NCI-H2107 treated with DMSO at 0.1 percent for 48 hours (cell line): ENCODE data around the gene SETDB1.
"Not testable (repeated sequence)": the region's sequence is repeated elsewhere in the genome, so short reads cannot be mapped to it uniquely, and the experiment has no call there.

Experiments used
- DNase-seq: peaks from one replicate; lab custom pipeline; 2025; ENCODE audit not compliant: unreplicated experiment; lab: John Stamatoyannopoulos, UW

Gene SETDB1

DNA sequence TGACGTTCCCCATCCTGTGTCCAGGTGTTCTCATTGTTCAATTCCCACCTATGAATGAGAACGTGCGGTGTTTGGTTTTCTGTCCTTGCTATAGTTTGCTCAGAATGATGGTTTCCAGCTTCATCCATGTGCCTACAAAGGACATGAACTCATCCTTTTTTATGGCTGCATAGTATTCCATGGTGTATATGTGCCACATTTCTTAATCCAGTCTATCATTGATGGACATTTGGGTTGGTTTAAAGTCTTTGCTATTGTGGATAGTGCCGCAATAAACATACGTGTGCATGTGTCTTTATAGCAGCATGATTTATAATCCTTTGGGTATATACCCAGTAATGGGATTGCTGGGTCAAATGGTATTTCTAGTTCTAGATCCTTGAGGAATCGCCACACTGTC lies 2.6 kb downstream of the SETDB1 start:
- not testable (repeated sequence) for DNase-seq

DNA sequence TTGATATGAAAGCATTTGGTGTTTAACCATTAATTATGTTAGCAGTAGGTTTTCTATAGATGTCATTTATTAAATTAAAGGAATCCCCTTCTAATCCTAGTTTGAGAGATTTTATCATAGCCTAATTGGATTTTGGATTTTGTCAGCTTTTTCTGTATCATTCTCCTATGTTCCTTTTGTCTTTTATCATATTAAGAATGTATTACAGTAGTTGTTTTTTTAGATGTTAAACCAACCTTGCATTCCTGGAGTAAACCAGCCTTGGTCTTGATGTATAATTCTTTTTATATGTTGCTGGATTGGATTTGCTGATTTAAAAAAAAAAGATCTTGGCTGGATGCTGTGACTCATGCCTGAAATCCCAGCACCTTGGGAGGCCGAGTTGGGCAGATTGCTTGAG lies 5.6 kb downstream of the SETDB1 start:
- DNase-seq = no peak

DNA sequence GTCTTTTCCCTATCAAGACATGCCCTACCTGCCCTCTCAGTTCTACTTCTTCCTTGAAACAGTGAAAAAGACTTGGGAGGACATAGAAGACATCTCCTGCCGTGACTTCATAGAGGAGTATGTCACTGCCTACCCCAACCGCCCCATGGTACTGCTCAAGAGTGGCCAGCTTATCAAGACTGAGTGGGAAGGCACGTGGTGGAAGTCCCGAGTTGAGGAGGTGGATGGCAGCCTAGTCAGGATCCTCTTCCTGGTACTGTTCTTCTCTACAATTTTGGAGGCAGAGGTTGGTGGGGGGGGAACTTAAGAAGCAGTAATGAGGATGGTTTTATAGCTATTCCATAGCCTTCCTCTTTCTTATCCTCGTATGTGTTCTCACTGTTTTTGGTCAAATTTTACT lies 18.7 kb downstream of the SETDB1 start:
- DNase-seq = no peak

DNA sequence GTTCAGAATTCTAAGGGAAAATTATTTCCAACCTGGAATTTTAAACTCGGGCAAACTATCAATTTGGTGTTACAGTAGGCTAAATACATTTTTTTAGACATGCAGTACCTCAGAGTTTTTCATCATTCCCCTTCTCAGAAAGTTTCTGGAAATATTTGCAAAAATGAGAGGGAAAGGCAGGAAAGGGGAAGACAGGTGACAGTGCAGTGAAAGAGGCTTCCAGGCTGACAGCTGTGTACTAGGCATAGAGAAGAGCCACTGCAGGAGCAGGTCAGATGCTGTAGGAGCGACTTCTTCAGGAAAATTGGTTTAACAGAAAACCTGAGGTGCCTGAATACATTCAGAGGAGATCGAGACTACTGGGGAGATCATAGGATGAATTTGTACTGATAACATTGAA lies 28.5 kb downstream of the SETDB1 start:
- DNase-seq = no peak

DNA sequence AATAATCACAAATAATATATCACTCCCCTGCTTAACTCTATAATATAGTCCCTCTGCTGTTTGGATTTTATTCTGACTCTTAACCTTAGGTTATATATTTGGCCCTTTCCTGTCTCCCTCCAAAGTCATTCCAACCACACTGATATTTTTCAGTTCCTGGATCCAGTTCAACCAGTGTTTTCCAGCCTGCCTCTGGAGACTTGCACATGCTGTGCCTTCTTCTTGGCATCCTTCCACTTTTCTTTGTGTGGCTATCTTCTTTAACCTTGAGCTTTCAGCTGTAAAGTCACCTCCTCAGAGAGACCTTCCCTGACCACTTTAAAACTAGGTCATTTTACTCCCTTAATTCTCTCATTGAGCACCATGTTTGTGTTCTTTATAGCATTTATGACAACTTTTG lies 29.1 kb downstream of the SETDB1 start:
- no peak for DNase-seq

DNA sequence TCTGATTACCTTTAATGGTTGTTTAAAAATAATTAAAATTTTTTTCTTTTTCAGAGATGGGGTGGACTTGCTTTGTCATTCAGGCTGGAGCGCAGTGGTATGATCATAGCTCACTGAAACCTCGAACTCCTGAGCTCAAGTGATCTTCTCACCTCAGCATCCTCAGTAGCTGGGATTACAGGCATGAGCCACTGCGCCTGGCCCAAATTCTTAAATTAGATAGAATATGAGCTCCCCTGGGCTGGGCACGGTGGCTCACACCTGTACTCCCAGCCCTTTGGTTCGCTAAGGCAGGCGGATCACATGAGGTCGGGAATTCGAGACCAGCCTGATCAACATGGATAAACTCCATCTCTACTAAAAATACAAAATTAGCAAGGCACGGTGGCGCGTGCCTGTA lies 31.5 kb downstream of the SETDB1 start:
- DNase-seq = no peak

DNA sequence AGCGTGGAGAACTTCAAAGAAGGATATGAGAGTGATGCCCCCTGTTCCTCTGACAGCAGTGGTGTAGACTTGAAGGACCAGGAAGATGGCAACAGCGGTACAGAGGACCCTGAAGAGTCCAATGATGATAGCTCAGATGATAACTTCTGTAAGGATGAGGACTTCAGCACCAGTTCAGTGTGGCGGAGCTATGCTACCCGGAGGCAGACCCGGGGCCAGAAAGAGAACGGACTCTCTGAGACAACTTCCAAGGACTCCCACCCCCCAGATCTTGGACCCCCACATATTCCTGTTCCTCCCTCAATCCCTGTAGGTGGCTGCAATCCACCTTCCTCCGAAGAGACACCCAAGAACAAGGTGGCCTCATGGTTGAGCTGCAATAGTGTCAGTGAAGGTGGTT lies 34.5 kb downstream of the SETDB1 start:
- DNase-seq = no peak

DNA sequence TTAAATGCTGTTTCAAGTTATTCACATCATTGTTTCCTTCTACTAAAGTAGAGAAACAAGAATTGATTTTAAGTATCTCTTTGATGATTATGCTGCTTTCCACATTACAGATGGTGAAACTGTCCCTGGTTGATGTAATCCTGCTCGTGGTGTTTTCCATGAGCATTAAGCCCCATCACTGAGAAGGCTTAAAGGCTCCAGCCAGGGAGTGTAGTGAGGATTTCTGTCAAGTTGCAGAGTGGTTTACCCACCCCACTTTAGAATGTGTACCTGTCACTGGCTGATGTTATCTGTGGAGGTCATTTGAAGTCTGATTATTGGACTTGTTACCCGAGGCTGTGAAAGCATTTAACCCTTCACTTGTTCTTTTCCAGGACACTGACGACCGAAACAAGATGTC lies 35.6 kb downstream of the SETDB1 start:
- no peak for DNase-seq

DNA sequence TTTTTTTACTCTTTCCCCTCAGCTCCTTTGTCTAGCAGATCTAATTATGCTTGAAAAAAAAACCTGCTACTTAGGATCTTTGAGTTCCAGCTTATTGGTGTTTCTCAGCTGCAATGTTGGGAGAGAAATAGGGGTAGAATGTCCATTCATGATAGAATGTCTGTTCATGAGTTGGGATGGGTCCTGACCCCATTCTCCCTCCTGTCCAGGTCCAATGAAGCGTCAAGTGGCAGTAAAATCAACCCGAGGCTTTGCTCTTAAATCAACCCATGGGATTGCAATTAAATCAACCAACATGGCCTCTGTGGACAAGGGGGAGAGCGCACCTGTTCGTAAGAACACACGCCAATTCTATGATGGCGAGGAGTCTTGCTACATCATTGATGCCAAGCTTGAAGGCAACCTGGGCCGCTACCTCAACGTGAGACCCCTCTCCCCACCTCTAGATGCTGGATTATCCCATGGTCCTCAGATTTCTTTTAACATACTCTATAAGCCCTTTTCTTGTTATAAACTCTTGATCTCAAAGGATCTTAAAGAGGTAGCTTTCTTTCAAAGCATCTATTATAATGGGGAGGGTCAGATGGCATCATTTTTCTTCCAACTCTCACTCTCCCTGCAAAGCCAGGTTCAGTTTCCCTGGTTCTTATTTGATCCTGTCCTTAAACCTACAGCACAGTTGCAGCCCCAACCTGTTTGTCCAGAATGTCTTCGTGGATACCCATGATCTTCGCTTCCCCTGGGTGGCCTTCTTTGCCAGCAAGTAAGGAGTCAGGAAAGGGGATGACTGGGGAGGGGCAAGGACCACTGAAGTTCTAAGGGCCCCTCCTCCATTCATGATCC lies 37.4 kb downstream of the SETDB1 start:
- no peak for DNase-seq

DNA sequence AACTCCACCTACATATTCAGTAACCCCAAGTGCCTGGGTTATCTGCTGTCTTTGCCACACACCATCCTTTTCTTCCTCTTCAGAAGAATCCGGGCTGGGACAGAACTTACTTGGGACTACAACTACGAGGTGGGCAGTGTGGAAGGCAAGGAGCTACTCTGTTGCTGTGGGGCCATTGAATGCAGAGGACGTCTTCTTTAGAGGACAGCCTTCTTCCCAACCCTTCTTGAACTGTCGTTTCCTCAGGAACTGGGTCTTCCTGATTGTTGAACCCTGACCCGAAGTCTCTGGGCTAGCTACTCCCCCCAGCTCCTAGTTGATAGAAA lies 38.0 kb downstream of the SETDB1 start:
- no peak for DNase-seq

DNA sequence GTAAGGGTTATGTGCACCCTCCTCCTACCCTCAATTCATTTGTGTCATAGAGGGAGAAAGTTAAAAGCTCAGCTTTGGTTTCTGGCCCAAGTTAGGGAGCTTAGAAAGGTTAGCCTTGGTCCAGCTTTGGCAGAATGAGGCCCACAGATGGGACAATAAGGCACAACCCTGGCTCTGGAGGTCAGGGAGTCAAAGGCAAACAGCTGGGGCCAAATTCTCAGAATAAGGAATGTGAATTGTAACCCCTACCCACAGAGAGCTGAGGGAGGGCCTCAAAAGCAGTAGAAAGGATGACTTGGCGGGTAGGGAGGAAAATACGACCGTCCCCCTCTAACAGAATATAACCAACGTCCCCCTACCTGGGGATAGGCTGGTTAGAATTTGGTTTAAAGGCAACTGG lies 39.4 kb downstream of the SETDB1 start:
- no peak for DNase-seq

DNA sequence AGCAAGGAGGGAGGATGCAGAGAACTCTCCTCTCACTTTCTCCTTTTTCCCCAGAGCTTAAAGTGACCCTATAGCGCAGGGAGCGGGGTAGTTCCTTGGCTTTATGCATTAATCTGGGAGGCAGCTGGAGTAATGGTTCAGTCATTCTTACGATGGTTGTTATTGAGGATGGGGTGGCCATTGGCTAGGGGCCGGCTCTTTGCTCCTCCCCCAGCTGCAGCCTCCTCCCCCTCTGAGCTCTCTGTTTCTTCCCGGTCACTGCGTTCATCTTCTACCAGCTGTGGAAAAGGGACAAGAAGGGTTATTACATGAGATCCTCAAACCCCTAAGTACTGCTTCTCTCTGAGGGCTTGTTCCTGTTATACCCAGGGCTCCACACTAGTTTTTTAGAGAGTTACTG lies 39.8 kb downstream of the SETDB1 start:
- DNase-seq = no peak

DNA sequence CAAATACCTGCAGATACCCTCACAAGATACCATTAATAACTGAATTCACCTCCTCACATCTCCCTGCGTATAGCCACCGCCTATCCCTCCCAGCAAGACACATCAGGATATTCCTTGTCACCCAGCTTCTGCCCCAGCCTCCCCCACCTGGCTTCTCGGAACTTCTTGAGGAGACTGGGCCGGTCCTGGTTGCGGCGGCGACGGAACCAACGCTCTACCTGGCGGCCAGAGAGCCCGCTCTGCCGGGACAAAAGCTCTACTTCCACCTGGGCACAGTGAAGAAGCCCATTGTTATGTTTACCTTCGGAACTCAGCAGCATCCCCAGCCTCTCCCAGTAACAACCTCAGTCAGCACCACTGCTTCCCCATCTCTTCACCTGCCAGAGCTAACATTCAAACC lies 41.8 kb downstream of the SETDB1 start:
- no peak for DNase-seq

DNA sequence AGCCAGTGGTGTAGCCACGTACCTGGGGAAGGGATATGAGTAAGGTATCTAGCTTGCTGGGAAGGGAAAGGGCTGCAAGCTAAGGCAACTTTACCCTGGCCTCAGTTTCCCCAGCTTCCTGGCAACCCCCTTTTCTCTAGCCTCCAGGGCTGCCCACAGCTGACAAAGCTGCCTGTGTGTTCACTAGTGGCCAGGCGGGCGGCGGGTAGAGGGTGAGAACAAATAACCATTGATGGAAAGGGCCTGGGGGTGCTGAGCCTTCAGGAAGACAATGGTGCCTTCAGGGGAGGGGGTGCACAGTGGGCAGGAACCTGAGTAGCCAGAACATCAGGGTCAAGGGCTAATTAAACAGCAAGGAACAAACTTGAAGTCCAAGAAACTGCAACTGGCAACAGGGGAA lies 42.3 kb downstream of the SETDB1 start:
- no peak for DNase-seq

DNA sequence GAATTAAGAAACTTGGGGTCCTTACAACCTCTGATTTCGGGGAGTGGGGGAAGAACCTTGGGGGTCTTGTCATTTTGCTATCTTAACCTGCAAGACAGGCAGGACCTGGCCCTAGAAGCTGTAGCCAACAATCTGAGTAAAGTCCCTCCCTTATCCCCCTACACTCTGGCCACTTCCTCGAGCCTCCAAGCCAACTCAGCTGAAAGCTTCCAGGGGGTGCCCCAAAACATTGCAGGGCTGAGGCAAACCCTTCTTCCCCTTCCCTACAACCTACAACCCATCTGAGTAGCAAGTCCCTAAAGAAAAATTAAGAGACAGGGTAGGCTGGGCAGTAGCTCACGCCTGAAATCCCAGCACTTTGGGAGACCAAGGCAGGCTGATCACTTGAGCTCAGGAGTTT lies 43.5 kb downstream of the SETDB1 start:
- no peak for DNase-seq

DNA sequence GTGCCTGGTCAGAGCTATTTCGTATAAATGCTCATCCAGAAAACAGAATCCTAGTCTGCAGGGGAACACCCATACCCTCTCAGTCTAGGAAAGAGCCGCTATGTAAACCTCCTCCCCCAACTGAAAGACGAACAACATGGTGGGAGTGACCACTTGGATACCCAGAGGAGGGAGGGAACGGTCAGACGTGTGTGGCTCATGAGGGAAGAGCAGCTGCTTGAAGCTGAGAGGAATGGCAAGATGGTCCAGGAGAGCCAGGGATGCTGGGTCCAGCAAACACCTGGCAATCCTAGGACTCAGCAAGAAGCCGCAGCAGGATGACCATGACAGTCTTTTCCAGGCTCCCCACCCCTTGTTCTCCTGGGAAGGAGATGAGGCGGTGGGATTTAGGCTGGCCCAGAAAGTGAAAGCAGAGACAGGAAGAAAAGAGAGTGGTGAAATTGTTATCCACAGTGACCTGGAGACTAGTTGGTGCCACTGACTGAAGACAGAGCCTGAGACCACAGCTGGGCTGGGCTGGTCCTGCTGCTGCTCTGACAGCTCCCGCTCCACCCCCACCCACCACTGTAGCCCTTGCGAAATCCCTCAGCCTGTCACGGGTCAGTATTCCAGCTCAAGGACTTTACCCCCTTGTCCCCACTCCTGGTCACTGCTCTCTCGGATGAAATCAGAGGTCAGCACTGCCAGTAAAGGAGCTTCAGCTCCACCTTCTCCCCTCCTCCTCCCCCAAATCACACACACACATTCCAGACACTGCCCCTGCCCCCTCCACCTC lies 44.8 kb downstream of the SETDB1 start:
- no peak for DNase-seq

DNA sequence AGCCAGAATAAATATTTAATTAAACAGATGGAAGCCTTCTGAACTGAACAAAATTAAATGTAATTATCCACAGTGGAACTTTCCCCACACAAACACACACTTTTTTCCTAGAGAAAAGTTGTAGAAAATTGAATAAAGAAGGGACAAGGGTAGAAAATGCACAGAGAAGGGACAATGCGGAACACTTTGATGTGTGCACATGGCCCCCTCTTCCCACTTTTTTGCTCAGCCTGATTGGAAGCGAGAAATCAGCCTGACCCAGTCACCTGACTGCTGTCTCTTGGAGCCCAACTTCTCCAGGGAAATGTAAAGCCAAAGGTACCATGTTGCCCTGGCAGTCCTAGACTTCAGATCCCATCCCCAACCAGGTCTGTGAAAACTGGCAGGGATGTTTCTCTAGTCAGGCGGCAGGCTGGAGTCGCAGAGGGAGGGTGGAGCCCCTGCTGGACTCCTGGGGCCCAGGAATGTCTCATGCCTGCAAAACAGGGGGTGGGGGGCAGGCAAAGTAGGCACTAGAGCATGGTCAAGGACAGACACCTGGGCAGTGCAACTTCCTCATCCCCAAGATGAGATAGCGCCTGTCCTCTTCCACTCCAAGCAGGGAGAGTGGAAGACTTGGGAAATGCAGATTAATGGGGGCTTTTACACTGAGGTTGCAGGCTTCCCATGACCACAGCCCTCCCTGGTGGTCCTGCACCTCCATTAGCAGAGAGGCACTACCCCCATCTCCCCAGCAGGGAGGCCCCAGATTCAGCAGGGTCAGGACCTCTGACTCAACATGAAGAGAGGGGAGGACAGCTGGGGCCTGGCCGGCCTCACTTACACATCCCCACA lies 45.6 kb downstream of the SETDB1 start:
- no peak for DNase-seq

DNA sequence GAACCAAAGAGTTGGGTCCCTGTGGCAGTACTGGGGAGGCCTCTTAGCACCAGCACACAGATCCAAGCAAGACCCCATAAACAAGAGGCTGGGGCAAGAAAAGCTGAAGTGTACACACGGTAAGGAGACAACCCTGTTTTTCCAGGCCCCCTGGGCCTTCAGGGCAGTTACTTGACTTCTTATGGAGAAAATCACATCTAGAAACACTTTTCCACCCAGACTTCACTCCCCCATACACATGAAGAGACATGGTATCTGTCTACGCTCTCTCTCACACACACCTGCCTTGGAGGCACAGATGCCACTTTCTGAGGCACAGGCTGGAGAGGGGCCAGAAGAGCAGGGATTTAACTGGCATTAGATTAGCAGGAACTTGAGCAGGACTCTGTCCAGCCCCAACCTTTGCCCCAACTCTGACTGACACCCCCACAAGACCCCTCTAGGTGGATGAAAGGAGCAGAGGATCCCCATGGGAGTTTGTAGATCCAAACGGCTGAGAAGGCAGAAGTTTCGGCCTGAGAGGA lies 46.3 kb downstream of the SETDB1 start:
- no peak for DNase-seq

DNA sequence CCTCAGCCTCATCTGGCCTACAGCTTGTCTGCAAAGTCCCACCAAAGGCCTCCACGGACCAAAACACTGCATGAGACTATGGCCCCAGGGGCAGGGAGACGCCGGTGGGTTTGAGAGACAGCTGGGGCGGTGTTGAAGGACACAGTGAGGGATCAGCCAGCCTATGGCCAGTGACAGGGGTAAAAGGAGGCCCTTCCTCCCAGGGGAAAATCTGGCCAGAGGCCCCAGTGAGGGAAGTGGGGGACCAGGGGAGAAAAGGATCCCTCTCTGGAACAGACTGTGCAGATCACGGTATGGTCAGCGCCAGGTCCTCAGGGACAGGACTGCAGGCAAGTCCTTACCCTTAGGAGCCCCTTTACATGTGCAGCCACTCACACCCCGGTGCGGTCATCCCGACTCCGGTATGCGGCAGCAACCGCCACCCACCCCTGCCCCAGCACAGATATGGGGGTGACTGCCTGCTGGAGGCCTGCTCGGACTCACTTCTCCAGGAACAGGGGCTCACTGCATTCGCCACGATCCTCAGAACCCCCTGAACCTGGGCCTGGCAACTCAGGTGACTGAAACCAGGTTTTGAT lies 47.2 kb downstream of the SETDB1 start:
- DNase-seq = no peak

DNA sequence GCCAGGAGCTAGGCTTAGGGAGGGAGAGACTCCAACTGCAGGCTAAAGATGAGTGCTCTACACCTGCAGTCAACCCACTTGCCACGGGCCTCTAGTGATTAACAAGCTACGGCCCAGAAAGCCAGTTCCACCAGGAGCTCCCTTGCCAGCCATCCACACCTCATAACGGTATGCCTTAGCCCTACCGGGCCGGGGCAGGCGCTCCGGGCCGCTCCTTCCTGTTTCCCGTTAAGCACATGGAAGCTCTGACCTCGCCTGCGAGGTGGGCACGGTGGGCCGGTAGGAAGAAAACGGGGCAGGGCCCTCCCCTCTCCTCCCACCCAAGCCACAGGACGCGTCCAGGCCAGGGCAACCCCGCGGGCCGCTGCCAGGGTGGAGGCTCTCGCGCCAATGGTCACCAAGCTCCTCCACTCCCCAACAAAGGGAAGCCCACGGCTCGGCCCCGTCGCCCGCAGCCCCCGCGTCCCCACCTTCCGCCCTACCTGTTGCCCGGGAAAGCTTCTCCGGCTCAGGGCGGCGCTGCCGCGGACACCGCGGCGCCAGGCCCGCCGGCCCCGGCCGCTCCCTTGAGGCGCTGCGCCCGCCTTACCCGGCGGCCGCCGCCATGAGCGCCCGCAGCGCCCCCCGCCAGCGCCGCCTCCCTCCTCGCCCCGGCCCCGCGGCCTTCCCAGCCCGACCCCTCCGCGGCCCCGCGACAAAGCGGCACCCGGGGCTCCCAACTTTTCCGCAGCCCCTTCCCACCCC lies 47.8 kb downstream of the SETDB1 start:
- DNase-seq = no peak
